GM21528 (cell line): ENCODE results near the gene ANKRD50.

Source experiments
- ATAC-seq: cut with Tn5 transposase; IDR thresholded peaks from one replicate; pipeline ENCODE4 v1.9.1; 2021; ENCODE audit warnings: mild to moderate bottlenecking, moderate library complexity; ENCODE audit not compliant: unreplicated experiment, low FRiP score

ANKRD50 gene

DNA sequence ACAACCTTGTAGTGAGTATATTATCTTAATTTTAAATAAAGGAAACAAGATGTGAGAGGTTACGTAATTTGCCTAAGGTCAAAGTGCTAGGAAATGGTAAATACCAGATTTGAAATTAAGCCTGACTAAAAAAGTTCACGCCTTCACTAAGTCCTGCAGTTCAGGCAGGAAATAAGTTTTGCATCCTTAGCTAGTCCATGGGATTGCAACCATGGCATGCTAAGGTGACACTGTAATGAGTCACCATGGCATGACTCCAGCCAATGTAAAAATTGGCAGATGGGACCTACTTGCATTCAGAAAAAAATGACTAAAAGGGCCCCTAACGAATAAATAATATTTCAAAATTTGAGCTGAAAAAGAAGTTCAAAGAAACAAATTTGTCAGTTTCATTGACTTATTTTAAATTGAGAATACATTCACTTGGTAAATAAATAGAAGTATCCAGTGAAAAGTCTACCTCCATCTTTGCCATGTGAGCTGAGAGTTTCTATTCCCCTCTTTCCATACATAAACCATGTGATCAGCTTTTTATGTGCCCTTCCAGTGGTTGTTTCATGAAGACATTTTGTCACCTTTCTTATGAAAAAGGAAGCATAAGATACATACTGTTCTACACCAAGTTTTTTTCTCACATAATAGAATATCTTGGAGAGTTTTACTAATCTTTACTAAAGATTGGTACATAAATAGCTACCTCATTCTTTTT, 72.4 kb downstream of the ANKRD50 start:
- ATAC-seq, result no peak

- ATAC-seq, result no peak
Measured at GRCh38 chr4:124637321-124637720, 75.2 kb downstream of the ANKRD50 start.

DNA sequence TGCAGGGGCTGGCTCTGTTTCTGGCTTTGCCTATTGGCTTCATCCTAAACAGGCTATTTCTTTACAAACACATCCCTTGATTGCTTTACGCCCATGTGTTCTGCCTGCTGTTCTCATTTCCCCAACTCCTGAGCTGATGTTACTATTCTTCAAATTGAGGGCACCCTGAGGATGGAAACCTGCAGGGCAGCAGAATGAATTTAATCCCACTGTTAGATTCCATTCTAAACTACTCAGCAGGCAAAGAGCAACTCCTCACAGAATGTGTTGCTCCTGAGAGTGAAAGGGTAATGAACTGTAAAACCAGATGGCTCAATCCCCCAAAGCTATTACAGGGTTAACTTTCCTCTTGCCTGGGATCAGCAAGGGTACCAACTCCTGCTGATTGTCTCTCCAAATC, 75.7 kb downstream of the ANKRD50 start:
- no peak for ATAC-seq

DNA sequence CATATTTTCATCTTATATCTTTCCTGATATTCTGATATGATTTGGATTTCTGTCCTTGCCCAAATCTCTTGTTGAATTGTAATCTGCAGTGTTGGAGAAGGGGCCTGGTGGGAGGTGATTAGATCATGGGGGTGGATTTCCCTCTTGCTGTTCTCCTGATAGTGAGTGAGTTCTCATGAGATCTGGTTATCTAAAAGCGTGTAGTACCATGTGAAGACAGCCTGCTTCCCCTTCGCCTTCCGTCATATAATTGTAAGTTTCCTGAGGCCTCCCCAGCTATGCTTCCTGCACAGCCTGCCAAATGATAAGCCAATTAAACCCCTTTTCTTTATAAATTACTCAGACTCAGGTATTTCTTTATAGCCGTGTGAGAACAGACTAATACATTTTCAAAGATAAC, 77.2 kb downstream of the ANKRD50 start:
- no peak for ATAC-seq

DNA sequence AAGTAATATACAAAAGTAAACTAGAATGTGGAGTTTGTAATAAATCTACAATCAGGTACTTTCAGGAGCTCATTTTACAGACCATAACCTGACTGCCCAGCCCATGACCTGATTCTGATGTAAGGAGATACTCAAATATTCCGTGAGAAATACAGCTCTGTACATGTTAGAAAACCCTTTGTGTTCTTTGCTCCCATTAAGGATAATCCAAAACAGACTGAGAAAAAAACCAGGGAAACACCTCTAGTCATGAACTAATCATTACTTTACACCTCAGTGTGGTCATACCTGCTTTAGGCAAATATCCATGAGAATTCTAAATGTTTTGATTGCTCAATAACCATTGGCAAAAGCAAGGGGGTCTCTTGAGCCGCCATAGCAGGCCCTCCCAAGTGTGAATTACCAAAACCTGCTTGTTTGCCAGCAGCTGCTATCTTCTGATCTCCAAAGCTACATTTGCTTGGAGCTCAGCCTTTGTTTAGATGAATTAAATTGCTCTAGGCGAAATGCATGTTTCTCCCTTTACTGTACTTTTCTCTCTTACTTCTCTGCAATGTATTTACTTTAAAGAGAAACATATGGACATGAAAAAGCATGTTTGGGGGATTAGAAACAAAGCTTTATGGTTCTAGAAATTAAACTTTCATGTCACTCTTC, 79.1 kb downstream of the ANKRD50 start:
- no peak for ATAC-seq

GRCh38 chr4:124632439-124632838, 80.1 kb downstream of the ANKRD50 start:
- ATAC-seq, result no peak

GRCh38 chr4:124631760-124632159, 80.8 kb downstream of the ANKRD50 start:
- no peak for ATAC-seq

- no peak for ATAC-seq
Measured at GRCh38 chr4:124629681-124630080, 82.9 kb downstream of the ANKRD50 start.
